Sigmoid colon (tissue), 4 donors: ENCODE results near the gene ALCAM.

Experiments
- CTCF ChIP-seq, 4 experiments: fragments of 450-650 bp in 3 of 4; fragments of 200-600 bp in 1 of 4; IDR thresholded peaks; one replicate each; pipeline ENCODE4 v1.5.1; 2016 to 2019; ENCODE audit warnings: antibody characterized with exemption in 4 of 4, mild to moderate bottlenecking in 3 of 4, moderate library complexity in 2 of 4
- EP300 ChIP-seq, 4 donors: sonication (generic); formaldehyde crosslinking; IDR thresholded peaks; one replicate each; pipeline ENCODE4 v1.6.1; 2017; ENCODE audit warnings: antibody characterized with exemption in 4 of 4
- POLR2A ChIP-seq, 2 donors: fragments of 450-650 bp; IDR thresholded peaks; one replicate each; pipeline ENCODE4 v1.6.1; 2016; ENCODE audit warnings: antibody characterized with exemption in 2 of 2, mild to moderate bottlenecking in 2 of 2, moderate library complexity in 2 of 2
- POLR2AphosphoS5 ChIP-seq, 4 donors: sonication (generic); formaldehyde crosslinking; IDR thresholded peaks; one replicate each; pipeline ENCODE4 v1.6.1; 2017; ENCODE audit warnings: antibody characterized with exemption in 4 of 4

DNA sequence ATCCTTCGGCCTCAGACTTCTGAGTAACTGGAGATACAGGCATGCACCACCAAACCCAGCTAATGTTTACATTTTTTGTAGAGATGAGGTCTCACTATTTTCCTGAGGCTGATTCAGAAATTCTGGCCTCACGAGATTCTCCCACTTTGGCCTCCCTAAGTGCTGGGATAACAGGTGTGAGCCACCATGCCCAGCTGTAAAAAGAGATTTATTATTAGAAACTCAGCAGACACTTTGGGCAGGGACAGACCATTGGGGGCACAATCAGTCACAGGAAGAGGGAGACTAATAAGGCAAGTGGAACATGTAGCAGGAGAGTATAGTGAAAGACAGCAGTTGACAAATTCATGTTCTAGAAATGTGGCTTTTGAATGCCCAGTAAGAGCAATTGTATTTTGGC, 252.9 kb downstream of the ALCAM start:
- TF ChIP-seq POLR2AphosphoS5 (IDR thresholded peaks at IDR 0.05), result no peak
- TF ChIP-seq POLR2A (IDR thresholded peaks at IDR 0.05), result no peak
- TF ChIP-seq EP300 (IDR thresholded peaks at IDR 0.05), result no peak
- TF ChIP-seq CTCF (IDR thresholded peaks at IDR 0.05), result no peak
